ENCODE data around the gene PTTG2.

GRCh38 chr4:37983951-37984350 is 23.8 kb downstream of the PTTG2 start:
- TF ChIP-seq POLR2AphosphoS5 (IDR thresholded peaks at IDR 0.05; ENCODE audit: low read depth, low read length): no peak
- TF ChIP-seq POLR2A (IDR thresholded peaks at IDR 0.05; ENCODE audit: low read depth, low read length): no peak

Measured in GM12892 (cell line).